Superior temporal gyrus (tissue), 1 donor: Measurements from ENCODE around the gene NEK2.
"Not testable (repeated sequence)": the region's sequence is repeated elsewhere in the genome, so short reads cannot be mapped to it uniquely, and the experiment has no call there.

Source experiments
- DNase-seq: peaks from one replicate; pipeline ENCODE4 v3.0.0-alpha.2; 2016; ENCODE audit errors: extremely low spot score

The NEK2 gene

GRCh38 chr1:211632808-211633523, 42.5 kb downstream of the NEK2 start:
- DNase-seq, result no peak

- no peak for DNase-seq
These were observed 43.2 kb downstream of the NEK2 start for GRCh38 chr1:211632117-211632807.

- no peak for DNase-seq
These were observed 44.3 kb downstream of the NEK2 start for GRCh38 chr1:211631168-211631567.

GRCh38 chr1:211630236-211631081, 45.0 kb downstream of the NEK2 start:
- no peak for DNase-seq

- no peak for DNase-seq
These were observed 47.0 kb downstream of the NEK2 start for GRCh38 chr1:211628417-211628816.

GRCh38 chr1:211627259-211627658, 48.2 kb downstream of the NEK2 start:
- DNase-seq, result no peak

- DNase-seq, result not testable (repeated sequence)
These were observed 49.6 kb downstream of the NEK2 start for GRCh38 chr1:211625866-211626265.

GRCh38 chr1:211625040-211625439, 50.4 kb downstream of the NEK2 start:
- DNase-seq, result no peak

- DNase-seq, result no peak
These were observed 51.9 kb downstream of the NEK2 start for GRCh38 chr1:211623515-211623914.

GRCh38 chr1:211621447-211622198, 53.8 kb downstream of the NEK2 start:
- DNase-seq, result no peak

- no peak for DNase-seq
These were observed 55.3 kb downstream of the NEK2 start for GRCh38 chr1:211620097-211620496.

- DNase-seq, result no peak
These were observed 56.1 kb downstream of the NEK2 start for GRCh38 chr1:211619033-211619996.

GRCh38 chr1:211616965-211617297, 58.5 kb downstream of the NEK2 start:
- DNase-seq, result no peak

- DNase-seq, result no peak
These were observed 59.0 kb downstream of the NEK2 start for GRCh38 chr1:211616231-211616964.

GRCh38 chr1:211614615-211615014, 60.8 kb downstream of the NEK2 start:
- no peak for DNase-seq

- DNase-seq, result no peak
These were observed 61.5 kb downstream of the NEK2 start for GRCh38 chr1:211613951-211614350.

GRCh38 chr1:211613108-211613947, 62.1 kb downstream of the NEK2 start:
- DNase-seq, result no peak

- no peak for DNase-seq
These were observed 62.7 kb downstream of the NEK2 start for GRCh38 chr1:211612786-211613107.
